Loucy (cell line): Measurements from ENCODE around the gene KIF3B.

Source experiments
- CTCF ChIP-seq: fragments of 200-600 bp; sonication (generic); conservative IDR thresholded peaks from 2 replicates; pipeline ENCODE4 v1.5.1; 2014; ENCODE audit warnings: mild to moderate bottlenecking, antibody characterized with exemption, low read length
- EZH2phosphoT487 ChIP-seq: fragments of 200-600 bp; IDR thresholded peaks from 2 replicates; pipeline ENCODE4 v1.6.1; 2018; ENCODE audit warnings: antibody characterized with exemption, mild to moderate bottlenecking, moderate library complexity, borderline replicate concordance

- TF ChIP-seq CTCF = no peak
- TF ChIP-seq EZH2phosphoT487 = no peak
Observed at GRCh38 chr20:32325706-32326503, 48.5 kb downstream of the KIF3B start.
